AG04450 (cell line): ENCODE measurements around the gene NR5A2. TPM values are rescaled to one million over a fixed set of nuclear protein-coding genes. Genes with fewer than 3 reads are reported as not detected.

Source experiments
- CTCF ChIA-PET: fragments of 300-600, 350-600 bp; formaldehyde crosslinking; extraction: SDS; loops from one replicate; lab custom pipeline; 2022; ENCODE audit warnings: antibody characterized with exemption, inconsistent platforms; lab: Charles Lee
- POLR2A ChIA-PET: fragments of 350-600 bp; formaldehyde crosslinking; extraction: SDS; loops from one replicate; lab custom pipeline; 2021; ENCODE audit warnings: antibody characterized with exemption, inconsistent platforms; lab: Yijun Ruan, JAX
- DNase-seq: peaks from one replicate; pipeline ENCODE4 v3.0.0-alpha.2; 2011; ENCODE audit warnings: low read depth, low spot score
- H3K27ac ChIP-seq: one replicate; pipeline ENCODE4 v1.5.1; 2012; ENCODE audit warnings: low read depth, low read length, control low read depth
- H3K27me3 ChIP-seq: one replicate; pipeline ENCODE4 v1.6.0; 2012; ENCODE audit warnings: low read length; ENCODE audit not compliant: control insufficient read depth, insufficient read depth
- H3K4me3 ChIP-seq: 2 replicates; pipeline ENCODE4 v1.5.1; 2011; ENCODE audit warnings: mild to moderate bottlenecking, low read depth, low read length, control low read depth
- H3K9me3 ChIP-seq: 2 replicates; pipeline ENCODE4 v1.5.1; 2012; ENCODE audit warnings: low read length; ENCODE audit not compliant: control insufficient read depth, insufficient read depth
- polyA plus RNA-seq: library from polyadenylated mRNA; depleted of rRNA; stranded (reverse); fragments of >200 nt; gene quantifications from 2 replicates; pipeline ENCODE4 v1.2.3, GENCODE V29; 2011
- TF ChIP-seq, protein P1 (sequence below): IDR thresholded peaks from 2 replicates; pipeline ENCODE4 v1.5.1; 2011; ENCODE audit warnings: low read depth, low read length, control low read depth, inconsistent platforms

The NR5A2 gene
- polyA plus RNA-seq, 1 experiment: 0.02 TPM

DNA sequence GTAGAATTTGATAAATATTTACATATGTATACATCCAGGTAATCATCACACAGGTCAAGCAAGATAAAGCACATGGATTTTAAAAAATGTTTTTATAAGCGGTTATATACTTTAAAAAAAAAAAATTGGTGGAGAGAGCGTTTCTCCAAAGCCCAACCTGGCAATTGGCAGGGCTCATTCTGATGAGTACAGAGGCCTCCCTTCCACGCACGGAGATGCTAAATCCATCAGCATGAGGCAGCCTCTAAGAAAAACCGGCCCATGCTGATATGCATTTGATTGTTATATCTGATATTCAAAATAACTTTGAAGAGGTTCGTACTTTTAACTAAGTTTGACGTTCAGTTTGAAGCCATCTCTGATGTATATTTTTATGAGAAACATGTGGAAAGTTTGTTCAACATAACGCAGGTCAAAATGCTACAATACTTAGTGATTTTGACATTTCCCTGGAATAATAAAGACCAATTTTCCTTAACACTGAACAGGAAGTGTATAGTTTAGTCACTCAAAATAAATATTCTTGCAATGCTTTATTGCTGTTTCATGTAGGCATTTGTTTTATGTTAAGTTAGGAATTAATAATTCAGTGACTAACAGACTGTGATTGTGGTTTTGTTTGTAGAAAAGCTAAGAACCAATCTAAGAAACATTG, 151.7 kb downstream of the NR5A2 start:
- no peak for DNase-seq
- H3K27me3 ChIP-seq: no peaks in the 10 kb centered on the region
- H3K4me3 ChIP-seq: no peak overlapping the region
- H3K27ac ChIP-seq: no peak overlapping the region
- ChIA-PET POLR2A (no interaction called here), CTCF (no interaction called here)
- TF ChIP-seq, protein P1, sequence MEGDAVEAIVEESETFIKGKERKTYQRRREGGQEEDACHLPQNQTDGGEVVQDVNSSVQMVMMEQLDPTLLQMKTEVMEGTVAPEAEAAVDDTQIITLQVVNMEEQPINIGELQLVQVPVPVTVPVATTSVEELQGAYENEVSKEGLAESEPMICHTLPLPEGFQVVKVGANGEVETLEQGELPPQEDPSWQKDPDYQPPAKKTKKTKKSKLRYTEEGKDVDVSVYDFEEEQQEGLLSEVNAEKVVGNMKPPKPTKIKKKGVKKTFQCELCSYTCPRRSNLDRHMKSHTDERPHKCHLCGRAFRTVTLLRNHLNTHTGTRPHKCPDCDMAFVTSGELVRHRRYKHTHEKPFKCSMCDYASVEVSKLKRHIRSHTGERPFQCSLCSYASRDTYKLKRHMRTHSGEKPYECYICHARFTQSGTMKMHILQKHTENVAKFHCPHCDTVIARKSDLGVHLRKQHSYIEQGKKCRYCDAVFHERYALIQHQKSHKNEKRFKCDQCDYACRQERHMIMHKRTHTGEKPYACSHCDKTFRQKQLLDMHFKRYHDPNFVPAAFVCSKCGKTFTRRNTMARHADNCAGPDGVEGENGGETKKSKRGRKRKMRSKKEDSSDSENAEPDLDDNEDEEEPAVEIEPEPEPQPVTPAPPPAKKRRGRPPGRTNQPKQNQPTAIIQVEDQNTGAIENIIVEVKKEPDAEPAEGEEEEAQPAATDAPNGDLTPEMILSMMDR: no peak
- no peaks in the 10 kb centered on the region; the same call in 1 of the 2 replicates for H3K9me3 ChIP-seq

DNA sequence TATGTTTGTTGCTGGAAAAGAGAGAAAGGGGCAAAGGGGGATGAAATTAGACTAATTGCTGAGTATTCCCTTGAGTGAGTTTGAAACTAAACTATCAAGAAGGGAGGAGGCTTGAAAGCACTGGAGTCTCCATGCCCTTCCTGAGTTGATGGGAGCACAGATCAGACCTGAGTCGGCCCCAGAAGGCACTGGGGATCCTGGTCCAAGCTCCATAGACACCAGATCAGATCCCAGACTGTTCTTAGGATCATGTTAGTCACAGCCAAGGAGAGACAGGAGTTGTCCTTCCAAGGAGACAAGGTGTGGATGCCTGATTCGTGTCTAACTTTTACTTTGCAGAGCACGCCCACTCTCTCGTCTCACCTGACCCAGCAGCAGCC, 152.3 kb downstream of the NR5A2 start:
- ChIA-PET CTCF (no interaction called here), POLR2A (no interaction called here)
- no peak overlapping the region for H3K27ac ChIP-seq
- DNase-seq: no peak
- TF ChIP-seq, protein P1: no peak
- H3K27me3 ChIP-seq: no peaks in the 10 kb centered on the region
- H3K9me3 ChIP-seq: no peaks in the 10 kb centered on the region; the same call in 1 of the 2 replicates
- no peak overlapping the region for H3K4me3 ChIP-seq

DNA sequence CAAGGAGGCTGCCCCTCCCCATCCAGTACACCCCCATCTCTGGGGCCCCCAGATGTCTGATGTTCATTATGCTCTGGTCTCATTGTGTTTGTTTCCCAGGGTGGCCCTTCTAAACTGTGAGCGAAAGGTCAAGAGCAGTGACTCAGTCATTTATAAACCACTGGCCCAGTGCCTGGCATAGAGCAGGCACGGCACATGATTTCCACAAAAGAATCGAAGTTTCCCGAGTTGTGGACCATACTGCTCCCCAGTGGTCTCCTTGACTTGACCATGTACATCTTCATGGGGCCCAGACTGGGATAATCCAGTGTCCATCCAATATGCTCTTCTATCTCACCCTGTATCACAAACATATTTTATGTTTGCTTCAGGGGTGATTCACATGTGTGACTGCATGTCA, 153.3 kb downstream of the NR5A2 start:
- no peak for DNase-seq
- no peak overlapping the region for H3K4me3 ChIP-seq
- TF ChIP-seq, protein P1: no peak
- no peaks in the 10 kb centered on the region; the same call in 1 of the 2 replicates for H3K9me3 ChIP-seq
- ChIA-PET POLR2A (interaction anchor here (0.6 kb wide), 1 partner anchor 190 kb away, joined by 3 read pairs; no protein-coding TSS in a partner anchor), CTCF (interaction anchor here (0.9 to 1.1 kb wide), 2 partner anchors 42 to 496 kb away, joined by 3 to 4 read pairs; no protein-coding TSS in a partner anchor)
- no peak overlapping the region for H3K27ac ChIP-seq
- no peaks in the 10 kb centered on the region for H3K27me3 ChIP-seq

DNA sequence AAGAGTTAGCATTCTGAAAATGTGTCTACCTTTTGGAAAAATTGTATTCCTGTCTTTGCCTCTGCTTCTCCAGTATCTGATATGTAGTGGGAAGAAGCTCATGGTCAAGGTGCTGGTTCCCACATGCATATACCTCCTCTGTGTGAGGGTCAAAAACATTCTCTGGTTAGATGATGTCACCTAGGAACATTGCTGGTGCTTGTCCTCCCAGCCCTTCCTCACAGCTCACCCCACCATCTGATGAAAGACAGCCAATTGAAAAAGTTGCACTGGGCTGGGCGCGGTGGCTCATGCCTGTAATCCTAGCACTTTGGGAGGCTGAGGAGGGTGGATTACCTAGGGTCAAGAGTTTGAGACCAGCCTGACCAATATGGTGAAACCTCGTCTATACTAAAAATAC, 154.4 kb downstream of the NR5A2 start:
- ChIA-PET CTCF (interaction anchor here (0.9 to 1.8 kb wide), 3 partner anchors 11 to 497 kb away, joined by 3 to 4 read pairs (median 3); no protein-coding TSS in a partner anchor), POLR2A (interaction anchor here (0.7 kb wide), 1 partner anchor 122 kb away, joined by 3 read pairs; no protein-coding TSS in a partner anchor)
- TF ChIP-seq, protein P1: no peak
- DNase-seq: no peak
- Histone ChIP-seq H3K4me3 (no peak overlapping the region), H3K9me3 (no peaks in the 10 kb centered on the region; the same call in 1 of the 2 replicates), H3K27me3 (no peaks in the 10 kb centered on the region), H3K27ac (no peak overlapping the region)

DNA sequence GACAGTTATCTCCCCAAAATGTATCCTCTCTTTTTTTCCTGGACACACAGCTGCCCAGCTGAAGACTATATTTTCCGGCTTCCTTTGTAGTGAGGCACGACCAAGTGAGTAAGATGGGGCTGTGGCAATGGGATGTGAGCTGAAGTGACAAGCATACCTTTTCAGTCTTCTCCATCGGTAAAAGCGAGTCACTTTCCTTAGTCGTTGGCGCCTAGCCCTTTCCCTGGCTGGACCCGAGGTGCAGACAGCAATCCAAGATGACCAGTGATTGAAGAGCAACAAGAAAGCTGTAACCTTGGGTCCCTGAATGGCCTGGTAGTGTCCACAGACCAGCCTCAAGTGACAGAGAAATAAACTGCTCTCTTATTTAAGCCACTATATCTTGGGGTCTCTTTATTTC, 155.2 kb downstream of the NR5A2 start:
- no peak for DNase-seq
- no peaks in the 10 kb centered on the region; the same call in 1 of the 2 replicates for H3K9me3 ChIP-seq
- CTCF ChIA-PET: interaction anchor here (0.5 to 1.8 kb wide), 2 partner anchors 12 to 137 kb away, joined by 3 to 4 read pairs; no protein-coding TSS in a partner anchor
- POLR2A ChIA-PET: no interaction called here
- TF ChIP-seq, protein P1: no peak
- no peak overlapping the region for H3K4me3 ChIP-seq
- no peak overlapping the region for H3K27ac ChIP-seq
- no peaks in the 10 kb centered on the region for H3K27me3 ChIP-seq
